Naive thymus-derived CD8-positive, alpha-beta T cell (primary cell): ENCODE measurements around the gene CCDC88B. TPM values are rescaled to one million over a fixed set of nuclear protein-coding genes. Genes with fewer than 3 reads are reported as not detected.

ENCODE experiments used
- ATAC-seq, 2 donors: fragments of 150-1000 bp; cut with Tn5 transposase in 1 of 2; sonication (Bioruptor Pico), chemical (Tn5 transposase) in 1 of 2; 1 replicate in 1 of 2; 2 replicates in 1 of 2; pipeline ENCODE4 v1.10.0; 2021; ENCODE audit warnings: mild to moderate bottlenecking in 2 of 2, moderate library complexity in 2 of 2
- POLR2A ChIA-PET: fragments of 350-600 bp; sonication (Branson Sonifier 250); formaldehyde crosslinking; loops from one replicate; lab custom pipeline; 2021; ENCODE audit warnings: antibody characterized with exemption; lab: Charles Lee
- DNase-seq, 10 donors: peaks; one replicate each; pipeline versions ENCODE4 v3.0.0 to v3.0.0-alpha.2; 2020 to 2022
- H3K27ac Mint-ChIP-seq, 10 donors: one replicate each; pipeline ENCODE4 v1.8.0; 2020 to 2022; ENCODE audit warnings: mild to moderate bottlenecking in 10 of 10, mixed read lengths in 10 of 10, moderate library complexity in 4 of 10, inconsistent platforms in 1 of 10
- H3K27me3 Mint-ChIP-seq, 5 donors: one replicate each; pipeline ENCODE4 v1.8.0; 2021 to 2022; ENCODE audit warnings: mixed read lengths in 5 of 5
- H3K36me3 Mint-ChIP-seq, 3 donors: one replicate each; pipeline ENCODE4 v1.8.0; 2020 to 2022; ENCODE audit warnings: mixed read lengths in 3 of 3, mild to moderate bottlenecking in 2 of 3, inconsistent platforms in 1 of 3
- H3K4me1 Mint-ChIP-seq, 4 donors: one replicate each; pipeline ENCODE4 v1.8.0; 2021 to 2022; ENCODE audit warnings: mixed read lengths in 4 of 4
- H3K4me3 Mint-ChIP-seq, 10 donors: one replicate each; pipeline ENCODE4 v1.8.0; 2020 to 2022; ENCODE audit warnings: mild to moderate bottlenecking in 10 of 10, mixed read lengths in 10 of 10, moderate library complexity in 6 of 10, inconsistent platforms in 1 of 10
- H3K9me3 Mint-ChIP-seq, 9 donors: one replicate each; pipeline ENCODE4 v1.8.0; 2020 to 2022; ENCODE audit warnings: mixed read lengths in 9 of 9, mild to moderate bottlenecking in 3 of 9, inconsistent platforms in 1 of 9, moderate library complexity in 1 of 9
- polyA plus RNA-seq, 3 donors: library from polyadenylated mRNA; unstranded; fragments of 300-500 nt; fragmentation: Illumina TruSeq; gene quantifications; one replicate each; pipeline ENCODE4 v1.2.3, GENCODE V29; 2021
- total RNA-seq, 8 experiments: library from RNA in 2 of 8; stranded (reverse) in 2 of 8; gene quantifications; one replicate each; pipeline ENCODE4 v1.2.3 and lab custom pipeline; 2021 to 2026

CCDC88B gene
- total and polyA plus RNA-seq, 5 experiments from 2014 or later = 10.4 to 119 (median 37.0) TPM

- no peaks in the 10 kb centered on the region for H3K9me3 Mint-ChIP-seq
- ATAC-seq = no peak
- peaks cover 0 to 47% (median 13%) of the 10 kb centered on the region in 3 donors for H3K36me3 Mint-ChIP-seq
- DNase-seq = peak in 1 of 10 donors; percentile 50
- H3K4me1 Mint-ChIP-seq = peaks cover 0 to 4% (median 0%) of the 10 kb centered on the region in 4 donors
- H3K27ac Mint-ChIP-seq = no peak overlapping the region
- H3K27me3 Mint-ChIP-seq = no peaks in the 10 kb centered on the region
- H3K4me3 Mint-ChIP-seq = no peak overlapping the region
- POLR2A ChIA-PET = interaction anchor here (1.6 kb wide), 1 partner anchor 9 kb away, joined by 4 read pairs; no protein-coding TSS in a partner anchor
These were observed 29.7 kb downstream of the CCDC88B start for GRCh38 chr11:64369440-64370421.

GRCh38 chr11:64371201-64371600 lies 31.2 kb downstream of the CCDC88B start:
- ATAC-seq (no peak), DNase-seq (peak in 1 of 10 donors; percentile 58)
- Mint-ChIP-seq H3K36me3 (peaks cover 0 to 33% (median 13%) of the 10 kb centered on the region in 3 donors), H3K4me1 (peaks cover 0 to 4% (median 0%) of the 10 kb centered on the region in 4 donors), H3K27me3 (no peaks in the 10 kb centered on the region), H3K27ac (no peak overlapping the region), H3K9me3 (no peaks in the 10 kb centered on the region), H3K4me3 (no peak overlapping the region)
- POLR2A ChIA-PET = interaction anchor here (0.6 kb wide), 1 partner anchor 15 kb away, joined by 3 read pairs; no protein-coding TSS in a partner anchor

GRCh38 chr11:64372021-64372420 lies 32.0 kb downstream of the CCDC88B start:
- H3K9me3 Mint-ChIP-seq = no peaks in the 10 kb centered on the region
- peaks cover 0 to 4% (median 0%) of the 10 kb centered on the region in 4 donors for H3K4me1 Mint-ChIP-seq
- no peak overlapping the region for H3K27ac Mint-ChIP-seq
- ATAC-seq (no peak), DNase-seq (peak in 1 of 10 donors; percentile 44)
- POLR2A ChIA-PET = no interaction called here
- peaks cover 0 to 26% (median 6%) of the 10 kb centered on the region in 3 donors for H3K36me3 Mint-ChIP-seq
- H3K4me3 Mint-ChIP-seq = no peak overlapping the region
- H3K27me3 Mint-ChIP-seq = no peaks in the 10 kb centered on the region

- Mint-ChIP-seq H3K9me3 (no peaks in the 10 kb centered on the region), H3K27ac (no peak overlapping the region), H3K4me3 (no peak overlapping the region), H3K36me3 (peaks cover 0 to 20% (median 2%) of the 10 kb centered on the region in 3 donors), H3K4me1 (peaks cover 0 to 4% (median 0%) of the 10 kb centered on the region in 4 donors), H3K27me3 (no peaks in the 10 kb centered on the region)
- POLR2A ChIA-PET = no interaction called here
- DNase-seq (peak in 1 of 10 donors; percentile 53), ATAC-seq (no peak)
These were observed 33.0 kb downstream of the CCDC88B start for GRCh38 chr11:64372802-64373597.

- POLR2A ChIA-PET = no interaction called here
- H3K27me3 Mint-ChIP-seq = no peaks in the 10 kb centered on the region
- peaks cover 0 to 4% (median 0%) of the 10 kb centered on the region in 4 donors for H3K4me1 Mint-ChIP-seq
- no peak for DNase-seq
- H3K9me3 Mint-ChIP-seq = no peaks in the 10 kb centered on the region
- ATAC-seq = no peak
- no peak overlapping the region for H3K27ac Mint-ChIP-seq
- peaks cover 0 to 20% (median 2%) of the 10 kb centered on the region in 3 donors for H3K36me3 Mint-ChIP-seq
- no peak overlapping the region for H3K4me3 Mint-ChIP-seq
These were observed 33.6 kb downstream of the CCDC88B start for GRCh38 chr11:64373598-64373974.

- ATAC-seq (no peak), DNase-seq (peak in 1 of 10 donors; percentile 18)
- POLR2A ChIA-PET = no interaction called here
- no peak overlapping the region for H3K27ac Mint-ChIP-seq
- no peaks in the 10 kb centered on the region for H3K27me3 Mint-ChIP-seq
- no peaks in the 10 kb centered on the region for H3K9me3 Mint-ChIP-seq
- peaks cover 0 to 6% (median 0%) of the 10 kb centered on the region in 3 donors for H3K36me3 Mint-ChIP-seq
- H3K4me1 Mint-ChIP-seq = peaks cover 0 to 4% (median 0%) of the 10 kb centered on the region in 4 donors
- no peak overlapping the region for H3K4me3 Mint-ChIP-seq
These were observed 36.1 kb downstream of the CCDC88B start for GRCh38 chr11:64376071-64376470.

GRCh38 chr11:64378335-64378880 lies 38.4 kb downstream of the CCDC88B start:
- POLR2A ChIA-PET = no interaction called here
- no peak overlapping the region for H3K27ac Mint-ChIP-seq
- no peak overlapping the region for H3K4me3 Mint-ChIP-seq
- H3K36me3 Mint-ChIP-seq = no peaks in the 10 kb centered on the region
- peaks cover 0 to 4% (median 0%) of the 10 kb centered on the region in 5 donors for H3K27me3 Mint-ChIP-seq
- no peak for ATAC-seq
- H3K9me3 Mint-ChIP-seq = no peaks in the 10 kb centered on the region
- DNase-seq = peak in 1 of 10 donors; percentile 19
- peaks cover 0 to 4% (median 0%) of the 10 kb centered on the region in 4 donors for H3K4me1 Mint-ChIP-seq

- no peaks in the 10 kb centered on the region for H3K4me1 Mint-ChIP-seq
- no peak overlapping the region for H3K27ac Mint-ChIP-seq
- no peak for ATAC-seq
- peaks cover 0 to 4% (median 0%) of the 10 kb centered on the region in 5 donors for H3K27me3 Mint-ChIP-seq
- DNase-seq = peak in 1 of 10 donors; percentile 7
- H3K9me3 Mint-ChIP-seq = no peaks in the 10 kb centered on the region
- POLR2A ChIA-PET = no interaction called here
- no peak overlapping the region for H3K4me3 Mint-ChIP-seq
- no peaks in the 10 kb centered on the region for H3K36me3 Mint-ChIP-seq
These were observed 39.2 kb downstream of the CCDC88B start for GRCh38 chr11:64379160-64379559.

GRCh38 chr11:64379817-64380709 lies 40.1 kb downstream of the CCDC88B start:
- ATAC-seq (no peak), DNase-seq (peak in 1 of 10 donors; percentile 51)
- POLR2A ChIA-PET = no interaction called here
- Mint-ChIP-seq H3K4me3 (no peak overlapping the region), H3K36me3 (no peaks in the 10 kb centered on the region), H3K4me1 (no peaks in the 10 kb centered on the region), H3K27me3 (peaks cover 0 to 4% (median 0%) of the 10 kb centered on the region in 5 donors), H3K9me3 (no peaks in the 10 kb centered on the region), H3K27ac (no peak overlapping the region)

- no peaks in the 10 kb centered on the region for H3K36me3 Mint-ChIP-seq
- no peak overlapping the region for H3K4me3 Mint-ChIP-seq
- no peaks in the 10 kb centered on the region for H3K9me3 Mint-ChIP-seq
- ATAC-seq (no peak), DNase-seq (no peak)
- POLR2A ChIA-PET = no interaction called here
- H3K27me3 Mint-ChIP-seq = peaks cover 0 to 5% (median 0%) of the 10 kb centered on the region in 5 donors
- H3K4me1 Mint-ChIP-seq = peaks cover 0 to 11% (median 2%) of the 10 kb centered on the region in 4 donors
- no peak overlapping the region for H3K27ac Mint-ChIP-seq
These were observed 41.3 kb downstream of the CCDC88B start for GRCh38 chr11:64381350-64381749.

- ATAC-seq (no peak), DNase-seq (no peak)
- no peaks in the 10 kb centered on the region for H3K9me3 Mint-ChIP-seq
- no peak overlapping the region for H3K4me3 Mint-ChIP-seq
- H3K27me3 Mint-ChIP-seq = peaks cover 0 to 5% (median 0%) of the 10 kb centered on the region in 5 donors
- POLR2A ChIA-PET = no interaction called here
- H3K36me3 Mint-ChIP-seq = no peaks in the 10 kb centered on the region
- no peak overlapping the region for H3K27ac Mint-ChIP-seq
- peaks cover 0 to 16% (median 4%) of the 10 kb centered on the region in 4 donors for H3K4me1 Mint-ChIP-seq
These were observed 42.0 kb downstream of the CCDC88B start for GRCh38 chr11:64382047-64382446.
